ENCODE measurements around the gene ELOVL5.

ELOVL5 gene

GRCh38 chr6:53338304-53338703 lies 10.4 kb downstream of the ELOVL5 start:
- no peak for TF ChIP-seq CTCF (IDR thresholded peaks at IDR 0.05; ENCODE audit: low read depth, low read length)
- no peak overlapping the region for H3K4me3 ChIP-seq (ENCODE audit: low read depth, low read length)

GRCh38 chr6:53336070-53336469 lies 12.7 kb downstream of the ELOVL5 start:
- H3K4me3 ChIP-seq (ENCODE audit: low read depth, low read length): no peak overlapping the region
- no peak for TF ChIP-seq CTCF (IDR thresholded peaks at IDR 0.05; ENCODE audit: low read depth, low read length)

- no peak overlapping the region for H3K4me3 ChIP-seq (ENCODE audit: low read depth, low read length)
- TF ChIP-seq CTCF (IDR thresholded peaks at IDR 0.05; ENCODE audit: low read depth, low read length): no peak
These were observed 13.3 kb downstream of the ELOVL5 start for GRCh38 chr6:53335224-53335994.

- no peak for TF ChIP-seq CTCF (IDR thresholded peaks at IDR 0.05; ENCODE audit: low read depth, low read length)
- no peak overlapping the region for H3K4me3 ChIP-seq (ENCODE audit: low read depth, low read length)
These were observed 15.0 kb downstream of the ELOVL5 start for GRCh38 chr6:53333439-53334408.

GRCh38 chr6:53331678-53332077 lies 17.1 kb downstream of the ELOVL5 start:
- no peak overlapping the region for H3K4me3 ChIP-seq (ENCODE audit: low read depth, low read length)
- TF ChIP-seq CTCF (IDR thresholded peaks at IDR 0.05; ENCODE audit: low read depth, low read length): no peak

- H3K4me3 ChIP-seq (ENCODE audit: low read depth, low read length): no peak overlapping the region
- no peak for TF ChIP-seq CTCF (IDR thresholded peaks at IDR 0.05; ENCODE audit: low read depth, low read length)
These were observed 18.6 kb downstream of the ELOVL5 start for GRCh38 chr6:53330137-53330536.

- H3K4me3 ChIP-seq (ENCODE audit: low read depth, low read length): no peak overlapping the region
- TF ChIP-seq CTCF (IDR thresholded peaks at IDR 0.05; ENCODE audit: low read depth, low read length): no peak
These were observed 20.4 kb downstream of the ELOVL5 start for GRCh38 chr6:53328375-53328774.

Data from WI38 (cell line).